Activated naive CD8-positive, alpha-beta T cell treated with anti-CD3 and anti-CD28 coated beads for 36 hours (primary cell): ENCODE measurements around the gene LACRT. TPM values are rescaled to one million over a fixed set of nuclear protein-coding genes. Genes with fewer than 3 reads are reported as not detected.

Source experiments
- DNase-seq: peaks from one replicate; pipeline ENCODE4 v3.0.0; 2021
- H3K27ac Mint-ChIP-seq: one replicate; pipeline ENCODE4 v1.8.0; 2022; ENCODE audit warnings: mild to moderate bottlenecking, moderate library complexity, mixed read lengths
- H3K27me3 Mint-ChIP-seq: one replicate; pipeline ENCODE4 v1.8.0; 2022; ENCODE audit warnings: mild to moderate bottlenecking, mixed read lengths
- H3K36me3 Mint-ChIP-seq: one replicate; pipeline ENCODE4 v1.8.0; 2021; ENCODE audit warnings: mild to moderate bottlenecking, mixed read lengths
- H3K4me1 Mint-ChIP-seq: one replicate; pipeline ENCODE4 v1.8.0; 2021; ENCODE audit warnings: mixed read lengths
- H3K4me3 Mint-ChIP-seq: one replicate; pipeline ENCODE4 v1.8.0; 2022; ENCODE audit warnings: mild to moderate bottlenecking, moderate library complexity, mixed read lengths
- H3K9me3 Mint-ChIP-seq: one replicate; pipeline ENCODE4 v1.8.0; 2022; ENCODE audit warnings: mixed read lengths
- total RNA-seq, 2 experiments: library from RNA; stranded (reverse); gene quantifications; one replicate each; pipeline ENCODE4 v1.2.3, GENCODE V29; 2021

The LACRT gene
- total RNA-seq, 2 experiments from 2014 or later: not detected

DNA sequence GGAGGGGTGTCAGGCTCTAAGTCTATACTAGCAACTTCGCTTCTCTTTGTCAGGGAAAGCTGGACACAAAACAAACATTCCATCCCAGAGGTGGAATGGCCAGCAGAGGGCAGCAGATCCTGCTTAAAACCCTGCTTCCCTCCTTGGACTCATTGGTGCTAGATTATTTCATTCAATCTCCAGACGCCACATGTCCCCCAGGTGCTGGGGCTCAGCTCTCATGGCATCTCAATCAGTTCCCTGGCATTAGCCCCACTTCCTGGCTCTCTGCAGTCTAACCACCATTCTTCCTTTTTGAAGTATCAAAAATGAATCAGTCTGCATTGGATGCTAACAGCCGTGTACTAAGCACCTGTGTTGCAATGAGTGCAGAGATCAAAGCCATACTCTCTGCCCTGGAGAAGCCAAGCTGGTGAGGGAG is 38.2 kb downstream of the LACRT start:
- Mint-ChIP-seq H3K27ac (no peak overlapping the region), H3K27me3 (peaks cover 8% of the 10 kb centered on the region), H3K36me3 (no peaks in the 10 kb centered on the region), H3K4me3 (no peak overlapping the region), H3K4me1 (peaks cover 5% of the 10 kb centered on the region), H3K9me3 (no peaks in the 10 kb centered on the region)
- DNase-seq: peak; percentile 29

DNA sequence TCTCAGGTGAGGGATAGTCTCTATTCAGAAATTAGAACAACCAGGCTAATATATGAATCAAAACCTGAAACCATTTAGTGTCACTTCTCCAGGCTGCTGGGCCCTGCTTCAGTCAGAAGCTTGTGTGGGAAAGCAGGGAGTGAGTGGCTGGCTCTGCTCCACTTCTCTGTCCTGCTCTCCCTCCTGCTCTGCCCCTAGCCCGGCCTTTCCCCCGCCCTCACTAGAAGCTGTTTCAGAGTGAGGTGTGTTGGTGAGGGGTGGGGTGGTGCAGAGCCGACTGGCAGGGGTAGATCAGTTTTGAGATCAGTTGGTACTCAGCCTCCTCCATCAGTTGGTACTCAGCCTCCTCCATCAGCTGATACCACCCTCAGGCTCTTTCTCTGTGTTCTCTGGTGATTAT is 39.2 kb downstream of the LACRT start:
- H3K4me3 Mint-ChIP-seq: no peak overlapping the region
- peaks cover 5% of the 10 kb centered on the region for H3K4me1 Mint-ChIP-seq
- H3K9me3 Mint-ChIP-seq: no peaks in the 10 kb centered on the region
- no peak for DNase-seq
- no peak overlapping the region for H3K27ac Mint-ChIP-seq
- H3K36me3 Mint-ChIP-seq: no peaks in the 10 kb centered on the region
- H3K27me3 Mint-ChIP-seq: peaks cover 18% of the 10 kb centered on the region

DNA sequence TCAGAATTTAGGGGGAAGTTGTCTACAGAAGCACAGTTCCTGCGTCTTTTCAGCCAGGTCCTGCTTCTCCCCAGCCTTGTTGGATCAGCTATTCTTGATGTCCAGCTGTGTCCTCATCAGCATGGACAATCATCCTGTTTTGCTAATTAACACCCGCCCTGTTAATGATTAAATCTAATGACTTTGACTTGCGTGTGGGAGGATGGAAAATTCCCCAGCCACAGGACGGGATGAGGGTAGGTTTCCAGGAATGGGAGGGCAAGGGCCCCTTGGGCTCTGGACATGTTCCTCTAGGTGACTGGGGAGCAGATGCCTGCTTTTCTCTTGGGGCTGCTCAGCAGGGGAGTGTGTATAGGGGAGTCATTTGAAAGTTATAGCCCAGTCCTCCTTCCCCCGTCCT is 41.0 kb downstream of the LACRT start:
- H3K4me3 Mint-ChIP-seq: no peak overlapping the region
- H3K9me3 Mint-ChIP-seq: no peaks in the 10 kb centered on the region
- no peak for DNase-seq
- H3K27me3 Mint-ChIP-seq: peaks cover 35% of the 10 kb centered on the region
- no peaks in the 10 kb centered on the region for H3K36me3 Mint-ChIP-seq
- peaks cover 7% of the 10 kb centered on the region for H3K4me1 Mint-ChIP-seq
- H3K27ac Mint-ChIP-seq: no peak overlapping the region

DNA sequence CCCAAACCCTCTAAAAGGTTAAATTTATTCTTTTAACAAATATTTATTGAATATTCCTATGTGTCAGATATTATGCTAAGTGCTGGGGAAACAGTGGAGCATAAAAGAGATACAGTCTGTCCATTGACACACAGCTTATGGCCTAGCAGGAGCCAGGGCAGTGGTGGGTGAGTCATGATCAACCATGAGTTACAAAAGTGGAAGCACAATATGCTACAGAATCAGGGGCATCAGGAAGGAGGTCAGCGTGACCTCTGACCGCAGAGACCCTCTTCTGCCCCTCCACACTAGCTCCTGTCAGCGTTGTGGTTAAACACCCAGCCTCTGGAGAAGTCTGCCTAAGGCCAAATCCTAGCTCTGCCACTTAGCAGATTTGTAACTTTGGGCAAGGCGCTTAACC is 41.6 kb downstream of the LACRT start:
- Mint-ChIP-seq H3K27ac (no peak overlapping the region), H3K27me3 (peaks cover 38% of the 10 kb centered on the region), H3K36me3 (no peaks in the 10 kb centered on the region), H3K4me3 (no peak overlapping the region), H3K9me3 (no peaks in the 10 kb centered on the region), H3K4me1 (peaks cover 7% of the 10 kb centered on the region)
- DNase-seq: no peak

DNA sequence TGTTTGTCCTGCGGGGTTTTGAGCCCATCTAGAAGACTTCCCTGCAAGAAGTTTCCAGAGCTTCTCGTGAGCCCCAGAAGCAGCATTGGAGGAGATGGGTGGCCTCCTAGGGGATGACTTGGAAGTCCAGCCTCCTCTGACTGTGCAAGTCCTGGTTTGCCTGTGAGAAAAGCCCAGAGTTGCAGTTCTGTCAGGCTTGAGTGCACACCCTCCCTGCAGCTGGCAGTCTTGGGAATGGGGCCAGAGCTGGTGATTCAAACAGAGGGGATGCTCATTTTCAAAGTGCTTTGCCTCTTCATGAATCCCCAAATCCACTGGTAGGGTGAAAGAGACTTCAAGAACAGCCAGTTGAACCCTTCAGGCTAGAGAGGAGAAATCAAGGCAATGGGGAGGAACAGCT is 42.4 kb downstream of the LACRT start:
- Mint-ChIP-seq H3K27ac (no peak overlapping the region), H3K4me1 (peaks cover 7% of the 10 kb centered on the region), H3K36me3 (no peaks in the 10 kb centered on the region), H3K27me3 (peaks cover 45% of the 10 kb centered on the region), H3K4me3 (no peak overlapping the region), H3K9me3 (no peaks in the 10 kb centered on the region)
- no peak for DNase-seq

DNA sequence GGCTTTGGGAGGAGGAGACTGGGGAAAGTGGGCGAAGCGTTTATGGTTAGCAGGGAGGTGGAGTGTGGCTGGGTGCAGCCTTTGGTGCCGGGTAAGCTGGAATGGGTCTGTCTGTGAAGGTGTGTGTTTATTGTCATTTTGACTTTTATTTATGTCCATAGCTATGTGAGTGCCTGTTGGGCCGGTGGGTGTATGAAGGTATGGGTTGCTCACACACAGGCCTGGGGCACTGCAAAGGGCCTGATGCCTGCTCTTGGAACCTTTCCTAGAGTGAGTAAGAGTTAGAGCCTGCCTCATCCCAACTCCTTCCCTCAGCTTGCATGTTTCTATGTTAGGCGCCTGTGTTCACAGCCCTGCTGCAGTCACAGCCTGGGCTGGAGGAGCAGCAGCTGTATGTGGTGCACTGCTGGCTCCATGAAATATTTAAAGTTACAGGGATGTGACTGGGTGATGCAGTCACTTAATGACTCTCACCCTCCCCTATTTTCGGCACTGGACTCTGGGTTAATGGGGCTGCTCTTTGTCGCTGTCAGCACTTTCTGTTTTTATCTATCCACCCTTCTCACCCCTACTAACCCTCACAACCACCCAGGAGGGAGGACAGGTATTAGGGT is 43.6 kb downstream of the LACRT start:
- no peak overlapping the region for H3K4me3 Mint-ChIP-seq
- peaks cover 4% of the 10 kb centered on the region for H3K4me1 Mint-ChIP-seq
- DNase-seq: no peak
- no peaks in the 10 kb centered on the region for H3K36me3 Mint-ChIP-seq
- no peak overlapping the region for H3K27ac Mint-ChIP-seq
- peaks cover 46% of the 10 kb centered on the region for H3K27me3 Mint-ChIP-seq
- no peaks in the 10 kb centered on the region for H3K9me3 Mint-ChIP-seq

DNA sequence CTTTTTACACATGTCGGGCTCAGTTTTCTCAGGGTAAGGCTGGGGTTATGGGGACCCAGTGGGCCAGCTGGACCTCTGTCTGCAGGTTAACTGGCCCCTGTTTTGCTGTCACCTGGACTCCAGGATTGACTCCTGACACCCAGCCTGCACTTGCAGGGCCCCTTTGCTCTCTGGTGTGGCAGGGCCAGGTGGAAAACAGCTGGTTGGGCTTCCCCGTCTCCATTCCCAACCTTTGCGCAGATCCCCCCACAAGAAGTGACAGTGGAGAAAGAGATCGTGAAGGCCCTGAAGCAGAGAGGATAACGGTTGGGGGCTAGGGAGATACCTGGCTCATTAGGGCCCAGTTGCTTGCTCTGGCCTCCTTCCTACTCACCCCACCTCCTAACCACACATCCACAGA is 44.7 kb downstream of the LACRT start:
- Mint-ChIP-seq H3K4me1 (peaks cover 4% of the 10 kb centered on the region), H3K27me3 (peaks cover 56% of the 10 kb centered on the region), H3K27ac (no peak overlapping the region), H3K36me3 (no peaks in the 10 kb centered on the region), H3K9me3 (no peaks in the 10 kb centered on the region), H3K4me3 (no peak overlapping the region)
- DNase-seq: no peak

DNA sequence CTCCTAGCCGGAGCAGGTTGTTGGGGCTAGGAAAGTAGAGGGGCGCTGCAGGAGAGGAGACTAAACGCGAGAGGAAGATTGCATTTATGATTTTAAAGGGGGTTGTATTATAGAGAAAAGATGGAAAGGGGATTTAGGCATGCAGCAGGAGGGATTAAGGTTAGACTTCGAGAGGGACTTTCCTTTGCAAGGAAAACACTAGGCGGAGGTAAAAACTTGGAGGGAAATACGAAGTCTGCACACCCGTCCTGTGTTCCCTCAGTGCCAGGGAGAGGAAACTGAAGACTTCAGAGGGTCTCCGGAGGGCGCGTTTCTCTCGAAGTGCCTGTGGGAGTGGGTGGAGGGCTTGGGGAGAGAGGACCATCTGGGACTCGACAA is 45.8 kb downstream of the LACRT start:
- no peak for DNase-seq
- H3K4me3 Mint-ChIP-seq: peak overlapping the region; percentile 47
- peaks cover 4% of the 10 kb centered on the region for H3K4me1 Mint-ChIP-seq
- H3K27ac Mint-ChIP-seq: no peak overlapping the region
- H3K9me3 Mint-ChIP-seq: no peaks in the 10 kb centered on the region
- peaks cover 60% of the 10 kb centered on the region for H3K27me3 Mint-ChIP-seq
- H3K36me3 Mint-ChIP-seq: no peaks in the 10 kb centered on the region

DNA sequence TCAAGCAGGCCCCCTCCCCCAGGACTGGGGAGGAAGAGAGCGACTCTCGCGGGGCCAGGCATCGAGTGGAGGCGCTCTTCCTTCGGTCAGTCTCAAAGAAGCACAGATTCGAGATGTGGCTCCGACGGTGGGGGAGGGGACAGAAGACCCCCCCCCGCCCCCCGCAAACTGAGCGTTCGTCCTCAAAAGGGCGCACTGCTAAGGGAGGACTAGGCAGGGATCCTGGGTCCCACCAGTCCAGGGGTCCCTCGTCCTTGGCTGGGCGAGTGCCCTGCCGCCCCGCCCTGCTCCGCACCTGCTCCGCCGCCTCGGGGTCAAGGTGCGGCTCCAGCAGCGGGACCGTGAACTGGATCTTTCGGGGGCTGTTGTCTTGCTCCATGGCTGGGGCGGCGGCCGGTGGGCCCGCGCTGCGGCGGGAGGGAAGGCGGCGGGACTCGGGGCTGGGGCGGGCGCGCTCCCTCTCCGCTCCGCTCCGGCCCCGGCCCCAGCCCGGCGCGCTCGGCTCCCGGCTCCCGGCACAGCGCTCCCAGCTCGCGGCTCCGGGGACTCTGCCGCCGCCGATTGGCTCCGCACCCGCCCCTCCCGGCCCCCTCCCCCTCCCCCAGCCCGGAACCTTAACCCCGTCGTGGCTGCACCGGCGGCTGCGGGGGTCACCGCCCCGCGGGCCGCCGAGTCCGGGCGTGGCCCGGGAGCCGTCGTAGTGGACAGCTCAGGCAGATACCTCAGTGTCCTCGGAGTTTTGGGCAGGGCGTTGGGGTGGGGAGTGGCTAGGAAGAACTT is 46.4 kb downstream of the LACRT start, which contains the start of gene PPP1R1A:
TSS of gene PPP1R1A (minus strand) at position 550 of the 780 bp plus-strand sequence. CDS start at position 379, 171 bp downstream.
- H3K27ac Mint-ChIP-seq: no peak within 1 kb of the TSS
- no peak for DNase-seq
- peaks cover 60% of the 10 kb centered on the region for H3K27me3 Mint-ChIP-seq
- H3K9me3 Mint-ChIP-seq: no peaks in the 10 kb centered on the region
- peak within 1 kb of the TSS; percentile 47 for H3K4me3 Mint-ChIP-seq
- H3K36me3 Mint-ChIP-seq: no peaks in the 10 kb centered on the region
- H3K4me1 Mint-ChIP-seq: peaks cover 2% of the 10 kb centered on the region

DNA sequence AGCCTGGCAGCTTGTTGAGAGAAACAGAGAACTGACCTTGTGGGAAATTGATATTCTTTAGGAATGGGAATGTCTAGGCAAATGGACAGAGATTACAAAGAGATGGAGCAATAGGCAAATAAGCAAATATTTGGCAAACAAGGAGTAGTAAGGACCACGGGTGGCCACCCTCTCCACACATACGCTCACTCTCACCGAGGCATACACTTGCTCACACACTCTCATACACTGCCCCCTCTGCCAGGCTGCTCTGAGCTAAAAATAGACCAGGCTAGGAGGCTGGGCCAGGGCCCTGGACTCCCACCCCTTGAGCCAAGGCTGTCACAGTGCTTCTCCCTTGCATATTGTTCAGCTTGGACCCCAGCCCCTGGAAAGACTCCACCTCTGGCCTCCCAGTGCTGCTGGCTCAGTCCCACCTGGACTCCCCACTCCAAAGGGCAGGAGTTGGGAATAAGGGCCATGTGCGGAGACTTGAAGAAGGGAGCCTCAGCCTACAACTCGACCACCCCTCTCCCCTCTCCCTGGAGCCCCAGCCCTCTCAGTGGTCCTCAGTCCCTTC is 47.3 kb downstream of the LACRT start:
- H3K27ac Mint-ChIP-seq: no peak overlapping the region
- H3K4me3 Mint-ChIP-seq: no peak overlapping the region

DNA sequence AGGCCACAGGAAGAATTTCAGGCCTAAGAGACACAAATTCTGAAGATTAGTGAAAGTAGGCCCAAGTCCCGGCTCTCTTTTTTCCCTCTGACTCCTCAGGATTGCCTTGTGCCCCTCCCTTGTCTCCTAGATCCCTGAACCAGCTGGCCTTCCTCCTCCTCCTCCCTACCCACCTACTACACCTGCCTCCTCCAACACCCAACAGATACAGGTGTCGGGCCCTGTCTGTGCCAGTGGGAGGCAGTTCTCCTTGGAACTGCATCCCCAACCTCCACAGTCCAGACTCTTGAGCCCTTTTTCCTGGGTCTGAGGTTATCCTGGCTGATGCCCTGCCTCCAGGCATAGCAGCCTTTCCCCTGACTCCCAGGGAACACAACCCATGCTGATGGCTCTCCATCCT is 48.1 kb downstream of the LACRT start:
- Mint-ChIP-seq H3K27me3 (peaks cover 60% of the 10 kb centered on the region), H3K4me1 (peaks cover 2% of the 10 kb centered on the region), H3K36me3 (no peaks in the 10 kb centered on the region), H3K27ac (no peak overlapping the region), H3K9me3 (no peaks in the 10 kb centered on the region), H3K4me3 (no peak overlapping the region)
- no peak for DNase-seq

More for the DNA sequence above, 47.3 kb downstream of the LACRT start:
- Mint-ChIP-seq H3K9me3 (no peaks in the 10 kb centered on the region), H3K4me1 (peaks cover 2% of the 10 kb centered on the region), H3K36me3 (no peaks in the 10 kb centered on the region), H3K27me3 (peaks cover 60% of the 10 kb centered on the region)
- DNase-seq: no peak

DNA sequence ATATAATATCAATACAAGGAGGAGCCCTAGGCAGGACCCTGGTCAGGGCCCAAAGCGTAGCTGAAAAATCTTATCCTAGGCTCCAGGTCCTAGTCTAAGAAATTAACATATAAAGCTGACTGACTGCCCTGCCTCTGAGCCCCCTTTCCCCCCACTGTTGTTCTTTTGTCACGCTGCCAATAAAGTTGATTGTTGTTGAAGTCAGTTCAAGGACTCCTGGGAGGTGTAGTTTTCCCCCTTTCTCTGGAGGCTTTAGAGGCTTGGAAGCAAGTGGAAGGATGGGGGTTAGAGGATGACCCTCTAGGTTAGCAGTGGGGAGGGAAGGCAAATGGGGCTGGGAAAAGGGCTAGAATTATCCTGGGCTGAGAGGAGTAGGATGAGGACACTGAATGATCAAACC is 49.5 kb downstream of the LACRT start:
- peaks cover 2% of the 10 kb centered on the region for H3K4me1 Mint-ChIP-seq
- H3K9me3 Mint-ChIP-seq: no peaks in the 10 kb centered on the region
- no peak overlapping the region for H3K4me3 Mint-ChIP-seq
- peaks cover 48% of the 10 kb centered on the region for H3K27me3 Mint-ChIP-seq
- no peak for DNase-seq
- no peak overlapping the region for H3K27ac Mint-ChIP-seq
- no peaks in the 10 kb centered on the region for H3K36me3 Mint-ChIP-seq

DNA sequence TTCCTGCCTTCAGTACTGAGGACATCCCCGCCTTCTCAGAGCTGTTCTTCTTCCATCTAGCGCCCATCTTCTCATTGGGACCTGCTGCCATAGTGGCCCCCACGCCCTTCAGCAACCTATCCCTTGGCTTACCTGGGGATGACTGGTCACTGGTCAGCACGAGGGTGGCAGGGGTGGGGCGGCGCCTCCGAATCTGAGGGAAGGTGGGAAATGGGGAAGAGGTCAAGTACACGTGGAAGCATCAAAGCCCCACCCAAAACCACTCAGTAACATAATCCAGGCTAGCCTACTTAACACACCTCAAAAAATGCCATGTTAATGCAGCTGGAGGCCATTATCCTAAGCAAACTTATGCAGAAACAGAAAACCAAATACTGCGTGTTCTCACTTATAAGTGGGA is 50.6 kb downstream of the LACRT start:
- peaks cover 37% of the 10 kb centered on the region for H3K27me3 Mint-ChIP-seq

DNA sequence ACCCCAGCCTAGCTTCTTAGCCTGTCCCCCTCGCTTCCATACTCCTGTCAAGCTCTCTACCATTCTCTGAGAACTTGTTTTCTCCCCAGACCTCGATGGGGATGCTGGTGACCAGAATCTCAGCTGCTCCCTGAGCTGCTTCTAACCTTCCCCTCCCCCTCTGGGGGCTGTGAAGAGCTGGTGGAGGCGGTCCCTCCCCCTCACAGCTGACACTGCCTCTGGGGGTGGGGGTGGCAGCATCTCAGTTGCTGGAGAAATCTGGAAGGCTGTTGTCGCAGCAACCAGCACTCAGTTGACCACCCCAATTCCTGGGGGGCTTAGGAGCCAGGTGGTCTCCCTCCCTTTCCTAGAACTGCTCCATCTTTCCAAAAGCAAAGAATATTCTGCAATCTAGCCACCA is 51.0 kb downstream of the LACRT start:
- no peaks in the 10 kb centered on the region for H3K36me3 Mint-ChIP-seq
- H3K27me3 Mint-ChIP-seq: peaks cover 33% of the 10 kb centered on the region
- H3K9me3 Mint-ChIP-seq: no peaks in the 10 kb centered on the region
- peaks cover 2% of the 10 kb centered on the region for H3K4me1 Mint-ChIP-seq
- no peak overlapping the region for H3K27ac Mint-ChIP-seq
- no peak overlapping the region for H3K4me3 Mint-ChIP-seq
- DNase-seq: no peak

More for the DNA sequence above, 50.6 kb downstream of the LACRT start:
- Mint-ChIP-seq H3K4me1 (peaks cover 4% of the 10 kb centered on the region), H3K36me3 (no peaks in the 10 kb centered on the region), H3K27ac (no peak overlapping the region), H3K4me3 (no peak overlapping the region), H3K9me3 (no peaks in the 10 kb centered on the region)
- DNase-seq: no peak

DNA sequence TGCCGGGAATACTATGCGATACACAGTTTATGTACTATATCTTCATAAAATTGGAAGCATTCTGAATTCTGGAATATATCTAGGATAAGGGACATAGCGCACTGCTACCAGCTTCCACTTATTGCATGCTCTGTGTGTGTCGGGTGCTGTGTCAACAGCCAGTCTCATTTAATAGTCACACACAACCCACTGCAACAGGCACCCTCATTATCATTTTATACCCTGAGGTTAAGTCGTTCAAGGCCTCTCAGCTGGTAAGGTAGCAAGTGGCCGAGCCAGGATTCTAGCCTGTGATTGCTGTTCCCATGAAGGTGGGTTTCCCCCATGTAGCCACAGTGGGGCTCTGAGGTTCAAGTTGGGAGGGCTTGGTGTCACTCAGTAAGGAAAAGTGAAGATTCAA is 53.3 kb downstream of the LACRT start:
- Mint-ChIP-seq H3K27me3 (peaks cover 14% of the 10 kb centered on the region), H3K36me3 (no peaks in the 10 kb centered on the region), H3K4me1 (peaks cover 2% of the 10 kb centered on the region), H3K4me3 (no peak overlapping the region), H3K27ac (no peak overlapping the region), H3K9me3 (no peaks in the 10 kb centered on the region)
- no peak for DNase-seq
